Neural cell (in vitro differentiated cells): Measurements from ENCODE around the gene PDE11A.

Experiments
- CTCF ChIP-seq: fragments of 450-650 bp; IDR thresholded peaks from 2 replicates; pipeline ENCODE4 v1.5.1; 2014; ENCODE audit warnings: antibody characterized with exemption, mild to moderate bottlenecking, moderate library complexity; ENCODE audit not compliant: poor library complexity, severe bottlenecking
- EZH2 ChIP-seq: fragments of 200-600, 300-800 bp; shearing (Covaris generic), sonication (generic); IDR thresholded peaks from 2 replicates; pipeline ENCODE4 v1.6.1; 2014; ENCODE audit warnings: antibody characterized with exemption, low read length, borderline replicate concordance, mild to moderate bottlenecking; ENCODE audit not compliant: insufficient read depth, poor library complexity, severe bottlenecking
- POLR2AphosphoS5 ChIP-seq: IDR thresholded peaks from 2 replicates; pipeline ENCODE4 v1.6.1; 2012

DNA sequence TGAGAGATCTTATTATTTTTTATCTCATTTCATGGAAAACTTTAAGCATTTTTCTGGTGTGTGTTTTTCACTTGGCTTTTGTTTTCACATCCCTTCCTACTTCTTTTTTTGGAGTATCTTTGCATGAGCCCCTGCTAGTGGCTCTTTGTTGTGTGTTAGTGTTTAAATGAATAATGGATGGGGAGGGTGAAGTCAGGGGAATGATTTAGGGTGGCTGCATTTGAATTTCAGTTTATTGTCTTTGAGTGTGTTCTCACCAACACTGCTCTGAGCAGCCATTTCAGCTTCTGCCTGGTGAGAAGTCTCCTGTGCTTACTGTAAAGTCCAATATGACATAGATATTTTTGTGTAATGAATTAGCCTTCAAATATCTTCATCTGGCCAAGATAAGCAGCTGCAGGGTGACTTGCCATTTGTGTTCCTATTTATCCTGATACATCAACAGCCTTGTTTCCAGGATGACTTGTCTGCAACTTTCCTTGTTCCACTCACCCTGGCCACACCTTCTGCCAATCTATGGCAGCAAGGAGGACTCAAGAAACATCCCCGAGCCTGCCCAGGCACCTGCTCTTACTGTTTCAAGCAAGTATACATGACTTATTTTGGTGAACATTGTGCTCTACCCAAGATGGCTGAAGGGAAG, 182.6 kb downstream of the PDE11A start:
- TF ChIP-seq CTCF: no peak
- TF ChIP-seq EZH2: no peak
- TF ChIP-seq POLR2AphosphoS5: no peak
